PC-9 (cell line): ENCODE data around the gene AP3S1. TPM values are rescaled to one million over a fixed set of nuclear protein-coding genes. Genes with fewer than 3 reads are reported as not detected.

Experiments used
- BruUV-seq: library from RNA; stranded (reverse); fragments of 400-500 nt; replicated peaks from 2 replicates; lab custom pipeline; 2021; lab: Mats Ljungman, UMichigan
- CTCF ChIA-PET: fragments of 300-600 bp; sonication (Branson Sonifier 250); formaldehyde crosslinking; loops from one replicate; lab custom pipeline; 2022; ENCODE audit warnings: antibody characterized with exemption; lab: Charles Lee
- POLR2A ChIA-PET: fragments of 300-600 bp; sonication (Branson Sonifier 250); formaldehyde crosslinking; loops from one replicate; lab custom pipeline; 2022; ENCODE audit warnings: antibody characterized with exemption; ENCODE audit not compliant: unreplicated experiment; lab: Charles Lee
- DNase-seq, 2 experiments: peaks; one replicate each; pipeline versions ENCODE4 v3.0.0 to v3.0.0-alpha.2; 2015 to 2022; ENCODE audit warnings: mixed read lengths in 1 of 2
- H2AFZ ChIP-seq: fragments of 200-600 bp; sonication (generic); 2 replicates; pipeline ENCODE4 v1.8.1; 2017; ENCODE audit warnings: antibody characterized with exemption
- H3F3A ChIP-seq: fragments of 200-600 bp; sonication (generic); 2 replicates; pipeline ENCODE4 v1.8.1; 2017; ENCODE audit warnings: antibody characterized with exemption, mild to moderate bottlenecking, low read depth; ENCODE audit not compliant: insufficient read depth
- H3K27ac ChIP-seq: fragments of 200-600 bp; sonication (generic); 2 replicates; pipeline ENCODE4 v1.6.1; 2016; ENCODE audit warnings: mixed run types
- H3K27me3 ChIP-seq: fragments of 200-600 bp; sonication (generic); 2 replicates; pipeline ENCODE4 v1.6.1; 2016; ENCODE audit warnings: low read depth, mixed run types; ENCODE audit not compliant: insufficient read depth
- H3K36me3 ChIP-seq: fragments of 200-600 bp; sonication (generic); 2 replicates; pipeline ENCODE4 v1.6.1; 2016; ENCODE audit warnings: low read depth, mixed run types
- H3K4me1 ChIP-seq: fragments of 200-600 bp; sonication (generic); replicated peaks from 2 replicates; pipeline ENCODE4 v1.6.1; 2016; ENCODE audit warnings: mixed run types; ENCODE audit not compliant: insufficient read depth
- H3K4me2 ChIP-seq: fragments of 200-600 bp; sonication (generic); 2 replicates; pipeline ENCODE4 v1.6.1; 2017; ENCODE audit warnings: mixed run types
- H3K4me3 ChIP-seq: fragments of 200-600 bp; sonication (generic); 2 replicates; pipeline ENCODE4 v1.6.1; 2016; ENCODE audit warnings: mixed run types
- H3K79me2 ChIP-seq: fragments of 200-600 bp; sonication (generic); 2 replicates; pipeline ENCODE4 v1.6.1; 2017; ENCODE audit warnings: low read depth, mixed run types
- H3K9me2 ChIP-seq: fragments of 200-600 bp; sonication (generic); 2 replicates; pipeline ENCODE4 v1.8.1; 2017; ENCODE audit warnings: mild to moderate bottlenecking; ENCODE audit not compliant: insufficient read depth
- H3K9me3 ChIP-seq: fragments of 200-600 bp; sonication (generic); 2 replicates; pipeline ENCODE4 v1.8.1; 2016; ENCODE audit warnings: low read depth; ENCODE audit not compliant: insufficient read depth
- H4K20me1 ChIP-seq: fragments of 200-600 bp; sonication (generic); 2 replicates; pipeline ENCODE4 v1.8.1; 2017; ENCODE audit not compliant: insufficient read depth
- EZH2 ChIP-seq: fragments of 200-600 bp; sonication (generic); IDR thresholded peaks from 2 replicates; pipeline ENCODE4 v1.8.0; 2017; ENCODE audit warnings: antibody characterized with exemption, low read depth
- intact Hi-C: fragments of 100-400 bp; cut with micrococcal nuclease; formaldehyde crosslinking; loops from one replicate; pipeline ENCODE4 v1.10.0; 2022; ENCODE audit not compliant: unreplicated experiment
- total RNA-seq: library from RNA; stranded (reverse); gene quantifications from 2 replicates; pipeline ENCODE4 v1.2.3, GENCODE V29; 2021
- TF ChIP-seq, protein P1 (sequence below): fragments of 200-600 bp; sonication (generic); conservative IDR thresholded peaks from 2 replicates; pipeline ENCODE4 v1.6.1; 2017; ENCODE audit warnings: mixed run types, antibody characterized with exemption, mild to moderate bottlenecking, moderate library complexity

The AP3S1 gene
- total RNA-seq, 1 experiment from 2014 or later, result 49.1 TPM

GRCh38 chr5:115838885-115839518 is 2.7 kb upstream of the AP3S1 start:
- CTCF ChIA-PET, result no interaction called here
- Histone ChIP-seq H2AFZ (no peak overlapping the region), H3K4me1 (peaks cover 35% of the 10 kb centered on the region), H3K79me2 (peaks cover 60% of the 10 kb centered on the region), H3K4me3 (peak overlapping the region; percentile 30; the same call in 1 of the 2 replicates), H3K36me3 (peaks cover 24% of the 10 kb centered on the region), H4K20me1 (peaks cover 12% of the 10 kb centered on the region), H3K9me2 (no peaks in the 10 kb centered on the region), H3K4me2 (peak overlapping the region; percentile 95), H3K27me3 (no peaks in the 10 kb centered on the region), H3K9me3 (no peaks in the 10 kb centered on the region; the same call in 1 of the 2 replicates), H3F3A (0 out of 2 replicates have a peak, but pooled peaks cover 13% of the 10 kb centered on the region), H3K27ac (no peak overlapping the region)
- intact Hi-C loops, result loop anchor here (2.0 kb wide), 1 partner anchor 204 kb away; no protein-coding TSS in a partner anchor
- no TSS peak for BruUV-seq
- POLR2A ChIA-PET, result no interaction called here
- peak; percentile 1 to 51 for DNase-seq
- TF ChIP-seq EZH2, result no peak
- TF ChIP-seq, protein P1, sequence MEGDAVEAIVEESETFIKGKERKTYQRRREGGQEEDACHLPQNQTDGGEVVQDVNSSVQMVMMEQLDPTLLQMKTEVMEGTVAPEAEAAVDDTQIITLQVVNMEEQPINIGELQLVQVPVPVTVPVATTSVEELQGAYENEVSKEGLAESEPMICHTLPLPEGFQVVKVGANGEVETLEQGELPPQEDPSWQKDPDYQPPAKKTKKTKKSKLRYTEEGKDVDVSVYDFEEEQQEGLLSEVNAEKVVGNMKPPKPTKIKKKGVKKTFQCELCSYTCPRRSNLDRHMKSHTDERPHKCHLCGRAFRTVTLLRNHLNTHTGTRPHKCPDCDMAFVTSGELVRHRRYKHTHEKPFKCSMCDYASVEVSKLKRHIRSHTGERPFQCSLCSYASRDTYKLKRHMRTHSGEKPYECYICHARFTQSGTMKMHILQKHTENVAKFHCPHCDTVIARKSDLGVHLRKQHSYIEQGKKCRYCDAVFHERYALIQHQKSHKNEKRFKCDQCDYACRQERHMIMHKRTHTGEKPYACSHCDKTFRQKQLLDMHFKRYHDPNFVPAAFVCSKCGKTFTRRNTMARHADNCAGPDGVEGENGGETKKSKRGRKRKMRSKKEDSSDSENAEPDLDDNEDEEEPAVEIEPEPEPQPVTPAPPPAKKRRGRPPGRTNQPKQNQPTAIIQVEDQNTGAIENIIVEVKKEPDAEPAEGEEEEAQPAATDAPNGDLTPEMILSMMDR, result peak; percentile 73

DNA sequence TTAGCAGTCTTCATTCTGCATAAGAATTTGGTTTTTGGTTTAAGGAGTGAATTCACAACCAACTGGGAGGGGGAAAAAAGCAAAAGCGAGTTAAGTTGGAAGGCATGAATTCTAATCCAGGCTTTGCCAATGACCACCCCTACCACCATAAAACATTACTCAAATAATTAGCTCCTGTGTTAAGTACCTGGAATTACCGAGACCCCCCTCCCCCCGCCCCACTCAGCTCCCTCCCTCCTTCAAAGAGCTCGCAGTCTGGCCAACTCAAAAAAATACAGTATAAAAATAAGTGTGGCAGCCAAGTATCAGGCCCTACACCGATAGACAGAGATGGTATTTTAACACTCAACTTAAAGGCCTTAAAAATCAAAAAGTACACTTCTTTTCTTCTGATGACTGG is 862 bp upstream of the AP3S1 start:
- H3K4me2 ChIP-seq, result peak overlapping the region; percentile 95
- no peaks in the 10 kb centered on the region for H3F3A ChIP-seq
- peaks cover 69% of the 10 kb centered on the region for H3K79me2 ChIP-seq
- H3K36me3 ChIP-seq, result peaks cover 19% of the 10 kb centered on the region
- peak overlapping the region; percentile 89 for H3K27ac ChIP-seq
- H3K9me3 ChIP-seq, result no peaks in the 10 kb centered on the region; the same call in 1 of the 2 replicates
- H3K4me3 ChIP-seq, result peak overlapping the region; percentile 88
- H2AFZ ChIP-seq, result peak overlapping the region; percentile 85
- H3K4me1 ChIP-seq, result peaks cover 35% of the 10 kb centered on the region
- peaks cover 17% of the 10 kb centered on the region for H4K20me1 ChIP-seq
- intact Hi-C loops, result loop anchor here (1.0 to 5.0 kb wide), 5 partner anchors 192 to 744 kb away; partner anchors contain the start of genes ARL14EPL and TMED7
- no peaks in the 10 kb centered on the region for H3K9me2 ChIP-seq
- no peak for DNase-seq
- H3K27me3 ChIP-seq, result no peaks in the 10 kb centered on the region
- CTCF ChIA-PET, result interaction anchor here (0.5 to 0.7 kb wide), 3 partner anchors 31 to 535 kb away, joined by 4 to 15 read pairs (median 4); no protein-coding TSS in a partner anchor
- BruUV-seq, result no TSS peak
- POLR2A ChIA-PET, result no interaction called here
- TF ChIP-seq, protein P1, result no peak
- TF ChIP-seq EZH2, result no peak

DNA sequence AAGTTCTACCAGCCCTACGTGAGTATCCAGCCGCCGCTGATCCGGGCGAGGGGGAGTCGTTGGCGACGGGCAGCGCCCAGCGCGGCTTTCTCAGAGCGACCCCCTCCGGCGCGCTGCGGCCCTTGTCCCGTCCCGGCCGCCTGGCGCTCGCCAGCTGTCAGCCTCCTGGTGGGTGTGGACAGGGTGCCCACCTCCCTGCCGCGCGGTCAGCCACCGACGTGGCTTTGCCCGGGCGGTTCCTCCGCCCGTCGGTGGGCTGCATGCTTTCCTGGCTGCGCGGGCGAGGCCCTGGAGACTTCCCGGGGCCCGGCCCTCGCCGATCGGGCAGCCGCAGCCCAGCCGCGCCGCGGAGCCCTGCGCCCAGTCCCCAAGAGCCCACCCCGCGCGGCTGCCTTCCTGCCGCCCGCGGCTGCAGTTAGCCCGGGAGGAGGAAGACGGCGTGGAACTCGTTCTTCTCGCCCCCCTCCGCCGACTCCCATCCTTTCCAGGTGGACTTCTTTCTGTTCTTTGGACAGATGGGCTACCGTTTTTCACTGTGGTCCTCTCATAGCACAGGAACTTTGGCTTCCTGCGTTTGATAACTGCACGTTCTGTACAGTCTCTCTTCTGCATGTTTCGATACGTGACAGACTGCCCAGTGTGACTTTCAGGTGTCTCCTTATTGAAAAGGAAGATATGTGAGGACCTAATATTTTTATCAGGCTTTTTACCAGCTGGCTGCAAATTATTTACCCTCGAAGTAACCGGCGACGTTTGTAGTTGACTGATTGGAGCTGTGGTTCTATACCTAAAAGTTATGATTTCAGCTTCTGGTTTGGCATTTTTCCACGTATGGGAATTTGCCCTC is 577 bp downstream of the AP3S1 start:
- Histone ChIP-seq H3K4me1 (peaks cover 35% of the 10 kb centered on the region), H3K27me3 (no peaks in the 10 kb centered on the region), H3K9me2 (no peaks in the 10 kb centered on the region), H3K9me3 (no peaks in the 10 kb centered on the region; the same call in 1 of the 2 replicates), H3K4me2 (peak overlapping the region; percentile 95), H2AFZ (peak overlapping the region; percentile 85), H3K4me3 (peak overlapping the region; percentile 88), H3K79me2 (peaks cover 67% of the 10 kb centered on the region), H3K27ac (peak overlapping the region; percentile 89), H3K36me3 (peaks cover 10% of the 10 kb centered on the region; the same call in 1 of the 2 replicates), H4K20me1 (peaks cover 20% of the 10 kb centered on the region), H3F3A (no peaks in the 10 kb centered on the region)
- BruUV-seq, result no TSS peak
- intact Hi-C loops, result loop anchor here (5.0 kb wide), 3 partner anchors 240 to 745 kb away; no protein-coding TSS in a partner anchor
- no peak for DNase-seq
- ChIA-PET POLR2A (no interaction called here), CTCF (no interaction called here)
- TF ChIP-seq EZH2, result no peak
- TF ChIP-seq, protein P1, result no peak; the same call in 1 of the 2 replicates
